K562 (cell line): ENCODE measurements around the gene GASK1A. TPM values are rescaled to one million over a fixed set of nuclear protein-coding genes. Genes with fewer than 3 reads are reported as not detected.

ENCODE experiments used
- ATAC-seq: fragments of 200-7000 bp; cut with Tn5 transposase; 3 replicates; pipeline ENCODE4 v1.9.1; 2020; ENCODE audit warnings: moderate library complexity
- BruUV-seq: library from RNA; stranded (reverse); fragments of 400-500 nt; replicated peaks from 2 replicates; lab custom pipeline; 2021; lab: Mats Ljungman, UMichigan
- CTCF ChIA-PET: fragments of 300-600 bp; formaldehyde crosslinking; extraction: SDS; loops from one replicate; lab custom pipeline; 2021; ENCODE audit warnings: low intra/inter-chr PET ratio; lab: Yijun Ruan, JAX
- POLR2A ChIA-PET: fragments of 300-600, 350-650 bp; sonication (Branson Sonifier 250); formaldehyde crosslinking; extraction: SDS; loops from one replicate; lab custom pipeline; 2021; ENCODE audit warnings: antibody characterized with exemption, inconsistent platforms; lab: Yijun Ruan, JAX
- DNase-seq, 4 experiments: peaks; one replicate each; pipeline versions ENCODE4 v3.0.0 to v3.0.0-alpha.2; 2011 to 2018; ENCODE audit warnings: low spot score in 3 of 4, mixed read lengths in 3 of 4; ENCODE audit errors: extremely low read depth in 1 of 4
- FAIRE-seq: peaks from 2 replicates; lab custom pipeline; 2011; peaks lifted over from hg19 to GRCh38; lab: Jason Lieb, UNC
- H2AFZ ChIP-seq: 2 replicates; pipeline ENCODE4 v1.6.0; 2011; ENCODE audit warnings: low read depth, low read length, control low read depth, inconsistent platforms
- H3K27ac ChIP-seq: fragments of 200-600 bp; 3 replicates; pipeline ENCODE4 v1.8.0; 2011; ENCODE audit warnings: low read depth, mild to moderate bottlenecking, control low read depth, inconsistent platforms, low read length, moderate library complexity, mixed read lengths; ENCODE audit errors: extremely low read depth
- H3K27me3 ChIP-seq, 2 experiments: fragments of 300-600 bp in 1 of 2; 2 replicates in 1 of 2; 3 replicates in 1 of 2; pipeline versions ENCODE4 v1.6.0 to v1.8.0; 2011; ENCODE audit warnings: inconsistent platforms in 2 of 2, low read length in 2 of 2, mild to moderate bottlenecking in 1 of 2, mixed read lengths in 1 of 2, moderate library complexity in 1 of 2; ENCODE audit not compliant: control insufficient read depth in 2 of 2, insufficient read depth in 2 of 2
- H3K36me3 ChIP-seq: fragments of 300-600 bp; 3 replicates; pipeline ENCODE4 v1.8.0; 2011; ENCODE audit warnings: mild to moderate bottlenecking, low read length, inconsistent platforms; ENCODE audit not compliant: control insufficient read depth, insufficient read depth
- H3K4me1 ChIP-seq, 2 experiments: fragments of 200-600 bp in 1 of 2; replicated peaks in 1 of 2; 2 replicates in 1 of 2; 3 replicates in 1 of 2; pipeline versions ENCODE4 v1.5.1 to v1.8.0; 2011; ENCODE audit warnings: inconsistent platforms in 2 of 2, low read length in 2 of 2, mild to moderate bottlenecking in 1 of 2, mixed read lengths in 1 of 2, moderate library complexity in 1 of 2; ENCODE audit not compliant: control insufficient read depth in 2 of 2, insufficient read depth in 2 of 2
- H3K4me2 ChIP-seq: 2 replicates; pipeline ENCODE4 v1.6.1; 2011; ENCODE audit warnings: low read length, control low read depth, inconsistent platforms, mixed read lengths; ENCODE audit not compliant: insufficient read depth
- H3K4me3 ChIP-seq: fragments of 200-600 bp; sonication (generic), shearing (Covaris generic); 2 replicates; pipeline ENCODE4 v1.5.1; 2016; ENCODE audit warnings: control low read depth, inconsistent platforms
- H3K79me2 ChIP-seq: fragments of 200-600 bp; 3 replicates; pipeline ENCODE4 v1.8.0; 2011; ENCODE audit warnings: low read length, inconsistent platforms; ENCODE audit not compliant: control insufficient read depth, insufficient read depth
- H3K9ac ChIP-seq, 2 experiments: 2 replicates each; pipeline versions ENCODE4 v1.6.0 to v1.6.1; 2011; ENCODE audit warnings: low read depth in 2 of 2, low read length in 2 of 2, control low read depth in 1 of 2, inconsistent platforms in 1 of 2, mild to moderate bottlenecking in 1 of 2, mixed read lengths in 1 of 2; ENCODE audit not compliant: insufficient read depth in 1 of 2
- H3K9me1 ChIP-seq: one replicate; pipeline ENCODE4 v1.6.0; 2011; ENCODE audit warnings: inconsistent platforms, mild to moderate bottlenecking, low read length, moderate library complexity; ENCODE audit not compliant: control insufficient read depth, insufficient read depth
- H3K9me3 ChIP-seq: replicated peaks from 2 replicates; pipeline ENCODE4 v1.5.1; 2011; ENCODE audit warnings: low read depth, low read length, inconsistent platforms; ENCODE audit not compliant: control insufficient read depth, insufficient read depth
- H4K20me1 ChIP-seq: replicated peaks from 2 replicates; pipeline ENCODE4 v1.6.1; 2011; ENCODE audit warnings: low read length, inconsistent platforms, mixed read lengths; ENCODE audit not compliant: control insufficient read depth, insufficient read depth
- CBFA2T3 ChIP-seq: fragments of 450-650 bp; IDR thresholded peaks from 2 replicates; pipeline ENCODE4 v1.6.1; 2017
- CHD1 ChIP-seq: fragments of 200-600 bp; sonication (generic); IDR thresholded peaks from one replicate; pipeline ENCODE4 v1.6.1; 2012; ENCODE audit warnings: mild to moderate bottlenecking, moderate library complexity, low read length, inconsistent platforms
- E2F1 ChIP-seq: sonication (generic); formaldehyde crosslinking; IDR thresholded peaks from 2 replicates; pipeline ENCODE4 v1.8.1; 2023; ENCODE audit warnings: mild to moderate bottlenecking, missing genetic modification reagents, moderate library complexity
- E2F4 ChIP-seq: sonication (generic); formaldehyde crosslinking; IDR thresholded peaks from 2 replicates; pipeline ENCODE4 v1.8.0; 2022; ENCODE audit warnings: mild to moderate bottlenecking, low read depth, missing genetic modification reagents
- FOXA1 ChIP-seq: fragments of 450-650 bp; IDR thresholded peaks from 2 replicates; pipeline ENCODE4 v1.6.1; 2016; ENCODE audit warnings: mild to moderate bottlenecking, borderline replicate concordance
- FOXP1 ChIP-seq: sonication (generic); formaldehyde crosslinking; IDR thresholded peaks from 2 replicates; pipeline ENCODE4 v1.8.0; 2022; ENCODE audit warnings: mild to moderate bottlenecking, missing genetic modification reagents
- MAFF ChIP-seq: IDR thresholded peaks from 2 replicates; pipeline ENCODE4 v1.6.1; 2012; ENCODE audit warnings: low read length, improper control_type of control experiment
- MEIS2 ChIP-seq: fragments of 450-650 bp; IDR thresholded peaks from 2 replicates; pipeline ENCODE4 v1.6.1; 2014; ENCODE audit warnings: mild to moderate bottlenecking; ENCODE audit not compliant: partially characterized antibody
- NCOA6 ChIP-seq: fragments of 450-650 bp; IDR thresholded peaks from 2 replicates; pipeline ENCODE4 v1.6.1; 2017; ENCODE audit warnings: mild to moderate bottlenecking
- PURB ChIP-seq: sonication (generic); formaldehyde crosslinking; IDR thresholded peaks from 2 replicates; pipeline ENCODE4 v1.9.0; 2021; ENCODE audit warnings: low read depth, mild to moderate bottlenecking, missing genetic modification reagents
- TAL1 ChIP-seq: fragments of 450-650 bp; IDR thresholded peaks from 2 replicates; pipeline ENCODE4 v1.6.1; 2016; ENCODE audit warnings: mild to moderate bottlenecking
- TEAD4 ChIP-seq, 2 experiments: sonication (generic) in 1 of 2; formaldehyde crosslinking in 1 of 2; IDR thresholded peaks; 2 replicates each; pipeline versions ENCODE4 v1.6.1 to v1.8.0; 2012 to 2022; ENCODE audit warnings: borderline replicate concordance in 1 of 2, inconsistent platforms in 1 of 2, low read length in 1 of 2, mild to moderate bottlenecking in 1 of 2, missing genetic modification reagents in 1 of 2
- ZBTB33 ChIP-seq: sonication (generic); formaldehyde crosslinking; IDR thresholded peaks from 2 replicates; pipeline ENCODE4 v1.8.1; 2023; ENCODE audit warnings: mild to moderate bottlenecking, missing genetic modification reagents
- ZKSCAN8 ChIP-seq: fragments of 200-800 bp; sonication (Bioruptor generic); IDR thresholded peaks from 2 replicates; pipeline ENCODE4 v1.6.1; 2016; ENCODE audit warnings: missing genetic modification characterization, missing compliant biosample characterization
- ZNF175 ChIP-seq: fragments of 200-800 bp; sonication (Bioruptor generic); IDR thresholded peaks from 2 replicates; pipeline ENCODE4 v1.6.1; 2016; ENCODE audit warnings: low read depth, mild to moderate bottlenecking, missing genetic modification characterization, missing compliant biosample characterization
- ZNF224 ChIP-seq: sonication (generic); formaldehyde crosslinking; IDR thresholded peaks from 2 replicates; pipeline ENCODE4 v1.8.0; 2022; ENCODE audit warnings: mild to moderate bottlenecking, missing genetic modification reagents
- WGBS: fragments of 100-300 bp; shearing (Covaris generic); methylation state at CpG from one replicate; pipeline ENCODE4 v1.1.6; 2016; ENCODE audit warnings: low coverage, mixed read lengths; ENCODE audit not compliant: insufficient coverage; ENCODE audit errors: missing lambda C conversion rate; 5-methylcytosine and 5-hydroxymethylcytosine counted together
- in situ Hi-C: fragments of 300-500 bp; cut with MboI; formaldehyde crosslinking; loops from 4 replicates; pipeline ENCODE4 v1.15.0; 2018; ENCODE audit warnings: inconsistent platforms, mixed read lengths
- intact Hi-C: fragments of 100-400 bp; cut with micrococcal nuclease; formaldehyde crosslinking; loops from 2 replicates; pipeline ENCODE4 v1.14.2; 2022
- polyA plus RNA-seq, 8 experiments: library from polyadenylated mRNA; depleted of rRNA in 4 of 8; stranded (reverse) in 5 of 8; unstranded in 3 of 8; fragments of >200 nt; fragmentation: Nextera tagmentation in 2 of 8; fragmentation: Illumina TruSeq in 1 of 8; extraction: Ambion mirVana in 2 of 8; extraction: Trizol in 1 of 8; gene quantifications; 2 replicates each; pipeline versions ENCODE4 v1.2.1 to v1.2.3, GENCODE V29; 2011 to 2014; ENCODE audit warnings: inconsistent platforms in 1 of 8, missing spikeins in 1 of 8
- total RNA-seq, 7 experiments: library from RNA; depleted of rRNA in 6 of 7; stranded (reverse); fragments of >200 nt in 6 of 7; fragmentation: Illumina TruSeq in 2 of 7; extraction: Trizol in 2 of 7; gene quantifications; 2 replicates each; pipeline versions ENCODE4 v1.2.1 to v1.2.3, GENCODE V29; 2011 to 2021; ENCODE audit warnings: low replicate concordance in 1 of 7
- TF ChIP-seq, protein P1 (sequence below): fragments of 250-450 bp; sonication (Bioruptor Pico); IDR thresholded peaks from 2 replicates; pipeline ENCODE4 v1.5.0; 2021; ENCODE audit warnings: mild to moderate bottlenecking, borderline replicate concordance

Gene GASK1A
- total and polyA plus RNA-seq, 9 of the 15 experiments (the other 6 are each of a cell fraction or from before 2014, with no cell fraction given): 0.04 to 0.11 (median 0.05) TPM; not detected in 5

- Histone ChIP-seq H3K36me3 (no peaks in the 10 kb centered on the region), H3K27me3 (peaks cover 24 to 63% of the 10 kb centered on the region in 2 experiments), H3K9me3 (no peaks in the 10 kb centered on the region), H2AFZ (no peak overlapping the region), H3K9ac (no peak overlapping the region), H3K79me2 (no peaks in the 10 kb centered on the region), H3K4me3 (no peak overlapping the region), H3K27ac (no peak overlapping the region), H3K4me1 (no peaks in the 10 kb centered on the region), H3K9me1 (no peaks in the 10 kb centered on the region), H3K4me2 (no peak overlapping the region), H4K20me1 (no peaks in the 10 kb centered on the region; the same call in 1 of the 2 replicates)
- FAIRE-seq: no peak
- intact Hi-C loops: no loop called here
- TF ChIP-seq NCOA6 (no peak), TEAD4 (IDR thresholded peaks at IDR 0.05; ENCODE audit: low read length) (no peak), TEAD4 (CRISPR knock-in tag; IDR thresholded peaks at IDR 0.05; ENCODE audit: borderline replicate concordance) (no peak), CBFA2T3 (no peak), CHD1 (no peak), E2F1 (CRISPR knock-in tag) (no peak), ZKSCAN8 (CRISPR knock-in tag) (no peak), E2F4 (CRISPR knock-in tag) (no peak), FOXA1 (no peak), PURB (CRISPR knock-in tag) (no peak), TAL1 (no peak), ZNF224 (CRISPR knock-in tag) (no peak), ZNF175 (CRISPR knock-in tag) (no peak), ZBTB33 (CRISPR knock-in tag) (no peak), MEIS2 (no peak), FOXP1 (CRISPR knock-in tag) (no peak), MAFF (no peak)
- TF ChIP-seq, protein P1, sequence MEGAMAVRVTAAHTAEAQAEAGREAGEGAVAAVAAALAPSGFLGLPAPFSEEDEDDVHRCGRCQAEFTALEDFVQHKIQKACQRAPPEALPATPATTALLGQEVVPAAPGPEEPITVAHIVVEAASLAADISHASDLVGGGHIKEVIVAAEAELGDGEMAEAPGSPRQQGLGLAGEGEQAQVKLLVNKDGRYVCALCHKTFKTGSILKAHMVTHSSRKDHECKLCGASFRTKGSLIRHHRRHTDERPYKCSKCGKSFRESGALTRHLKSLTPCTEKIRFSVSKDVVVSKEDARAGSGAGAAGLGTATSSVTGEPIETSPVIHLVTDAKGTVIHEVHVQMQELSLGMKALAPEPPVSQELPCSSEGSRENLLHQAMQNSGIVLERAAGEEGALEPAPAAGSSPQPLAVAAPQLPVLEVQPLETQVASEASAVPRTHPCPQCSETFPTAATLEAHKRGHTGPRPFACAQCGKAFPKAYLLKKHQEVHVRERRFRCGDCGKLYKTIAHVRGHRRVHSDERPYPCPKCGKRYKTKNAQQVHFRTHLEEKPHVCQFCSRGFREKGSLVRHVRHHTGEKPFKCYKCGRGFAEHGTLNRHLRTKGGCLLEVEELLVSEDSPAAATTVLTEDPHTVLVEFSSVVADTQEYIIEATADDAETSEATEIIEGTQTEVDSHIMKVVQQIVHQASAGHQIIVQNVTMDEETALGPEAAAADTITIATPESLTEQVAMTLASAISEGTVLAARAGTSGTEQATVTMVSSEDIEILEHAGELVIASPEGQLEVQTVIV (CRISPR knock-in tag): no peak
- 0% methylated on average over 4 of the region's 4 CpGs for WGBS
- no peak for DNase-seq
- BruUV-seq: no TSS peak
- ChIA-PET CTCF (no interaction called here), POLR2A (interaction anchor here (0.6 to 1.8 kb wide), 2 partner anchors 20 to 250 kb away, joined by 3 to 4 read pairs; no protein-coding TSS in a partner anchor)
- in situ Hi-C loops: loop anchor here (10.0 kb wide), 1 partner anchor 1010 kb away; no protein-coding TSS in a partner anchor
- no peak for ATAC-seq
Observed at GRCh38 chr3:43034911-43035310, 55.8 kb downstream of the GASK1A start.
